Measurements from ENCODE around the gene IGF2R. TPM values are rescaled to one million over a fixed set of nuclear protein-coding genes. Genes with fewer than 3 reads are reported as not detected.

The IGF2R gene
- total RNA-seq, 1 experiment from 2014 or later: 92.2 TPM

- Histone ChIP-seq H3K4me3 (ENCODE audit: low read depth, low read length) (no peak overlapping the region), H3K9me3 (no peaks in the 10 kb centered on the region), H3K36me3 (ENCODE audit: control insufficient read depth, insufficient read depth, low read length) (no peaks in the 10 kb centered on the region; the same call in 1 of the 2 replicates), H3K27me3 (replicated peaks; ENCODE audit: control insufficient read depth, insufficient read depth, low read length) (no peaks in the 10 kb centered on the region), H3K4me1 (no peaks in the 10 kb centered on the region)
- intact Hi-C loops (cut with micrococcal nuclease; ENCODE audit: unreplicated experiment): no loop called here
- peaks cover 6% of the 10 kb centered on the region for H3K36me3 Mint-ChIP-seq (ENCODE audit: insufficient read depth, unreplicated experiment)
- ChIA-PET POLR2A (no interaction called here), CTCF (no interaction called here)
- H3K27ac Mint-ChIP-seq (ENCODE audit: unreplicated experiment): no peak overlapping the region
- TF ChIP-seq, protein P1, sequence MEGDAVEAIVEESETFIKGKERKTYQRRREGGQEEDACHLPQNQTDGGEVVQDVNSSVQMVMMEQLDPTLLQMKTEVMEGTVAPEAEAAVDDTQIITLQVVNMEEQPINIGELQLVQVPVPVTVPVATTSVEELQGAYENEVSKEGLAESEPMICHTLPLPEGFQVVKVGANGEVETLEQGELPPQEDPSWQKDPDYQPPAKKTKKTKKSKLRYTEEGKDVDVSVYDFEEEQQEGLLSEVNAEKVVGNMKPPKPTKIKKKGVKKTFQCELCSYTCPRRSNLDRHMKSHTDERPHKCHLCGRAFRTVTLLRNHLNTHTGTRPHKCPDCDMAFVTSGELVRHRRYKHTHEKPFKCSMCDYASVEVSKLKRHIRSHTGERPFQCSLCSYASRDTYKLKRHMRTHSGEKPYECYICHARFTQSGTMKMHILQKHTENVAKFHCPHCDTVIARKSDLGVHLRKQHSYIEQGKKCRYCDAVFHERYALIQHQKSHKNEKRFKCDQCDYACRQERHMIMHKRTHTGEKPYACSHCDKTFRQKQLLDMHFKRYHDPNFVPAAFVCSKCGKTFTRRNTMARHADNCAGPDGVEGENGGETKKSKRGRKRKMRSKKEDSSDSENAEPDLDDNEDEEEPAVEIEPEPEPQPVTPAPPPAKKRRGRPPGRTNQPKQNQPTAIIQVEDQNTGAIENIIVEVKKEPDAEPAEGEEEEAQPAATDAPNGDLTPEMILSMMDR (IDR thresholded peaks at IDR 0.05; ENCODE audit: insufficient read depth in 1 of 2, low read depth in 1 of 2, low read length in 1 of 2, severe bottlenecking in 1 of 2, unreplicated experiment in 1 of 2): no peak
- no peak overlapping the region for H3K4me3 Mint-ChIP-seq (ENCODE audit: unreplicated experiment)
- H3K4me1 Mint-ChIP-seq (ENCODE audit: low read depth, unreplicated experiment): peaks cover 23% of the 10 kb centered on the region
- no peak for DNase-seq
- H3K9me3 Mint-ChIP-seq (ENCODE audit: unreplicated experiment): no peaks in the 10 kb centered on the region
- BruUV-seq (replicated peaks): no TSS peak
- no peaks in the 10 kb centered on the region for H3K27me3 Mint-ChIP-seq (ENCODE audit: insufficient read depth, unreplicated experiment)
Observed at GRCh38 chr6:159980474-159980873, 11.6 kb downstream of the IGF2R start.

DNA sequence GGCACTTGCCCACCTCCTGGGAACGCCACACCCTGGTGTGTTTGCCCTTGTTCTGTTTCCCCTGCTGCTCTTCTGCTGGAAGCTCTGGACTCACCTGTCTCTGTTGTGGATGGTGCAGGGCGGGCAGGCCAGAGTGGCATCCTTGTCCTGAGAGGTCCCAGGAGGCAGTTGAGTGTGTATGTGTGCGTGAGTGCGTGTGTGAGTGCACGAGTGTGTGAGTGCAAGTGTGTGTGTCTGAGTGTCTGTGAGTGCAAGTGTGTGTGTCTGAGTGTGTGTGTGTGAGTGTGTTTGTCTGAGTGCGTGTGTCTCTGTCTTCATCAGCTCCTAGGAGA, 12.2 kb downstream of the IGF2R start:
- Mint-ChIP-seq H3K27ac (ENCODE audit: unreplicated experiment) (no peak overlapping the region), H3K27me3 (ENCODE audit: insufficient read depth, unreplicated experiment) (no peaks in the 10 kb centered on the region), H3K9me3 (ENCODE audit: unreplicated experiment) (no peaks in the 10 kb centered on the region), H3K4me3 (ENCODE audit: unreplicated experiment) (no peak overlapping the region), H3K4me1 (ENCODE audit: low read depth, unreplicated experiment) (peaks cover 23% of the 10 kb centered on the region), H3K36me3 (ENCODE audit: insufficient read depth, unreplicated experiment) (peaks cover 6% of the 10 kb centered on the region)
- Histone ChIP-seq H3K27me3 (replicated peaks; ENCODE audit: control insufficient read depth, insufficient read depth, low read length) (no peaks in the 10 kb centered on the region), H3K36me3 (ENCODE audit: control insufficient read depth, insufficient read depth, low read length) (no peaks in the 10 kb centered on the region; the same call in 1 of the 2 replicates), H3K4me3 (ENCODE audit: low read depth, low read length) (no peak overlapping the region), H3K4me1 (no peaks in the 10 kb centered on the region), H3K9me3 (no peaks in the 10 kb centered on the region)
- POLR2A ChIA-PET: no interaction called here
- BruUV-seq (replicated peaks): no TSS peak
- TF ChIP-seq, protein P1 (IDR thresholded peaks at IDR 0.05; ENCODE audit: insufficient read depth in 1 of 2, low read depth in 1 of 2, low read length in 1 of 2, severe bottlenecking in 1 of 2, unreplicated experiment in 1 of 2): no peak
- intact Hi-C loops (cut with micrococcal nuclease; ENCODE audit: unreplicated experiment): no loop called here
- CTCF ChIA-PET: no interaction called here
- no peak for DNase-seq

- Mint-ChIP-seq H3K27ac (ENCODE audit: unreplicated experiment) (no peak overlapping the region), H3K27me3 (ENCODE audit: insufficient read depth, unreplicated experiment) (no peaks in the 10 kb centered on the region), H3K4me3 (ENCODE audit: unreplicated experiment) (no peak overlapping the region), H3K9me3 (ENCODE audit: unreplicated experiment) (no peaks in the 10 kb centered on the region), H3K36me3 (ENCODE audit: insufficient read depth, unreplicated experiment) (peaks cover 6% of the 10 kb centered on the region), H3K4me1 (ENCODE audit: low read depth, unreplicated experiment) (peaks cover 26% of the 10 kb centered on the region)
- CTCF ChIA-PET: no interaction called here
- Histone ChIP-seq H3K4me1 (no peaks in the 10 kb centered on the region), H3K4me3 (ENCODE audit: low read depth, low read length) (no peak overlapping the region), H3K36me3 (ENCODE audit: control insufficient read depth, insufficient read depth, low read length) (no peaks in the 10 kb centered on the region; the same call in 1 of the 2 replicates), H3K9me3 (no peaks in the 10 kb centered on the region), H3K27me3 (replicated peaks; ENCODE audit: control insufficient read depth, insufficient read depth, low read length) (no peaks in the 10 kb centered on the region)
- POLR2A ChIA-PET: no interaction called here
- TF ChIP-seq, protein P1 (IDR thresholded peaks at IDR 0.05; ENCODE audit: insufficient read depth in 1 of 2, low read depth in 1 of 2, low read length in 1 of 2, severe bottlenecking in 1 of 2, unreplicated experiment in 1 of 2): no peak
- intact Hi-C loops (cut with micrococcal nuclease; ENCODE audit: unreplicated experiment): no loop called here
- DNase-seq: no peak
- no TSS peak for BruUV-seq (replicated peaks)
Observed at GRCh38 chr6:159981403-159982245, 12.7 kb downstream of the IGF2R start.
